Measurements from ENCODE around the gene HACD4.

Gene HACD4

DNA sequence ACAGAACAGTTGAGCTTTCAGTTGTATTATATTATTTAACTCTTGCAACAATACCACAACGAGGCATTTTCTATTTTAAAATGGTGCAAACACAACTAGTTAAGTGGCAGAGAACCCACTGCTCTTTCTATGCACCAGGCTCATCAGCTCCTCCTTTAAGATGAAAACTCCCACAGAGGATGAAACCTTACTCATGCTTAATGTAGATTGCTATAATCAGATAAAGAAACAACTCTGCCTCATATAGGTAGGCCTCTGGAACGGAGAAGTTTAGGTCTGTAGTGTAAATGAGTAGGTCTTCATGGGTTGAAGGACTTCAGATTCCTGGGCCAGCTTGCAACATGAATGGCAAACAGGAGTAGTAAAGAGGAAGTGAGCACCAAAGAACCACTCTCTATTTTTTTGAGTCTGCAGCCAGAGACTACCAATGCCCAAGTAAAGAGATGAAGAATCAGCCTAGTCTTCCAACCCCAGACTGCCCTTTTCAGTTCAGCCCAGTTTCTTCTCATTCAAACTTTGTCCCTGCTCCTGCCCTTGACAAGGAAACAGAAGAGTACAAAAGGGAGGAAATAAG, 33.9 kb downstream of the HACD4 start:
- H3K4me3 ChIP-seq (ENCODE audit: low read length), result no peak overlapping the region
- TF ChIP-seq, protein P1, sequence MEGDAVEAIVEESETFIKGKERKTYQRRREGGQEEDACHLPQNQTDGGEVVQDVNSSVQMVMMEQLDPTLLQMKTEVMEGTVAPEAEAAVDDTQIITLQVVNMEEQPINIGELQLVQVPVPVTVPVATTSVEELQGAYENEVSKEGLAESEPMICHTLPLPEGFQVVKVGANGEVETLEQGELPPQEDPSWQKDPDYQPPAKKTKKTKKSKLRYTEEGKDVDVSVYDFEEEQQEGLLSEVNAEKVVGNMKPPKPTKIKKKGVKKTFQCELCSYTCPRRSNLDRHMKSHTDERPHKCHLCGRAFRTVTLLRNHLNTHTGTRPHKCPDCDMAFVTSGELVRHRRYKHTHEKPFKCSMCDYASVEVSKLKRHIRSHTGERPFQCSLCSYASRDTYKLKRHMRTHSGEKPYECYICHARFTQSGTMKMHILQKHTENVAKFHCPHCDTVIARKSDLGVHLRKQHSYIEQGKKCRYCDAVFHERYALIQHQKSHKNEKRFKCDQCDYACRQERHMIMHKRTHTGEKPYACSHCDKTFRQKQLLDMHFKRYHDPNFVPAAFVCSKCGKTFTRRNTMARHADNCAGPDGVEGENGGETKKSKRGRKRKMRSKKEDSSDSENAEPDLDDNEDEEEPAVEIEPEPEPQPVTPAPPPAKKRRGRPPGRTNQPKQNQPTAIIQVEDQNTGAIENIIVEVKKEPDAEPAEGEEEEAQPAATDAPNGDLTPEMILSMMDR (conservative IDR thresholded peaks at IDR 0.05; ENCODE audit: low read length), result no peak
- DNase-seq (ENCODE audit: low read depth), result no peak

DNA sequence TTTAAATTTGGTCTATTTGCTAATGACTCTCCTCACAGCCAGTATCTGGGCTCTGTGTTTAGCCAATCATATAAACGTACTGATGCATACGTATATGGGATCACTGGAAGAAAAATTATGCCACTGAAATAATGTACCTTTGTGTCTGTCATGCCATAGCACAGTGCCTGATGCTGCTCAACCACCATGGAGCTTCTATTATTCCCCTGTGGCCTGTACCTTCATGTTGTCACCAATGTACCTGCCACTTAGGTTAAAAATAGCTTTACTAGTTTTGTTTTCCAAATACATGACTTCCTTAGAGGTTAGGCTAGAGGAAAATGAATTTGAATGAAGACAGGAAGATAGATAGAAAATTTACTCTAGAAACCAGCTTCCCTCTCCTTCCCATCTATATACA, 34.6 kb downstream of the HACD4 start:
- TF ChIP-seq, protein P1 (conservative IDR thresholded peaks at IDR 0.05; ENCODE audit: low read length), result no peak
- no peak for DNase-seq (ENCODE audit: low read depth)
- H3K4me3 ChIP-seq (ENCODE audit: low read length), result no peak overlapping the region

DNA sequence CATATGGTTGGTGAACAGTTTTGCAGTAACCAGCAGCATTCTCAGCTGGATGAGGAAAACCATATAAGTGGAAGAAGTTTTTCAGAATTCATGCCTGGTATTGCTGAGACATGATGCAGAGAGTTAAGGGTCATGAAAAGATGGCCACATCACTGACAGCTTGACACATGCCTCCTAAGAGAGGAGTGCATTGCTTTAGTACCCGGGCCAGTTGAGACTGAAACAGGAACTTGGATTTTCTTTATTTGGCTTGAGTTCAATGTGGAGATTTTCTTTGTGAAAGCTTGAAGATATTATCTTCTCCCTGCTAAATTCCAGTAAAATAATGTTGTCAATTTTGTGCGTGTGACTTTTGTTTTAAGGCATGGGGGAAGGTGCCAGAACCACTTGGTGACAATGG, 35.8 kb downstream of the HACD4 start:
- TF ChIP-seq, protein P1 (conservative IDR thresholded peaks at IDR 0.05; ENCODE audit: low read length), result no peak

DNA sequence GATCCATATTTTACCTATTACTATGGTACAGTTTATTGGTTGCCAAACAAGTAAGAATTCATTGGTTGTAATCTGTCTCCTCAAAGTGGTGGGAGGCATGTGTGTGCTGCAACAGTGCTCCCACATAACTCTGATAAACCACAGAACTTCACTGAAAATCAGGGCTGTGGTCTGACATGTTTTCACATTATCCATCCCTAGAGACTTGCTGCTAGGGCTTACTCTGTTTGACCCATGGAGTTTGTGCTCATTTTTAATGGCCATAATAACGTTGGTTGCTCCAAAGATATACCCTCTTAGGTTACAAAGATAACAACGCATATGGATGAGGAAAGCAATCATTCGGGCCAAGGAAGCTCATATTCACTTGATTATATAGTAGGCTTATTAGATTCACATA, 37.0 kb downstream of the HACD4 start:
- TF ChIP-seq, protein P1 (conservative IDR thresholded peaks at IDR 0.05; ENCODE audit: low read length), result no peak
- no peak for DNase-seq (ENCODE audit: low read depth)
- H3K4me3 ChIP-seq (ENCODE audit: low read length), result no peak overlapping the region

More for the DNA sequence above, 35.8 kb downstream of the HACD4 start:
- H3K4me3 ChIP-seq (ENCODE audit: low read length), result no peak overlapping the region
- DNase-seq (ENCODE audit: low read depth), result no peak

DNA sequence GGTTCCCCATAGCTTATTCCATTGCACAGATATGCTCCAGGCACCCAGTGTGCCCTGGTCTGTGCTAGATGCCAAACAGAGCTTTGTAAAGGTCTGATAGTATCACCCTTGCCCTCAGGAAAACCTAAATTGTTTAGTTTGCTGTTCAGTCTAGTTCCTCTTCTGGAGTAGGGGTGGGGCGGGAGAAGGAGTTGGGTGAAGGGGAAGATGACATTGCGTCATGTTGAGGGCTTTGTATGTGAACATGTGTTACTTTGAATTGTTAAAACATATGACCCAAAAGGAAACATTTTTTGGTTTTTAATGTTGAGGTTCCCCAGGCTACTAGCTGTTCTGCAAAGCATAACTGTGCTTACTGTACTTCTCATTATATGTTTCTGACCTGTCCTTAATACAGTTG, 40.6 kb downstream of the HACD4 start:
- TF ChIP-seq, protein P1 (conservative IDR thresholded peaks at IDR 0.05; ENCODE audit: low read length), result no peak
- DNase-seq (ENCODE audit: low read depth), result no peak
- H3K4me3 ChIP-seq (ENCODE audit: low read length), result no peak overlapping the region

DNA sequence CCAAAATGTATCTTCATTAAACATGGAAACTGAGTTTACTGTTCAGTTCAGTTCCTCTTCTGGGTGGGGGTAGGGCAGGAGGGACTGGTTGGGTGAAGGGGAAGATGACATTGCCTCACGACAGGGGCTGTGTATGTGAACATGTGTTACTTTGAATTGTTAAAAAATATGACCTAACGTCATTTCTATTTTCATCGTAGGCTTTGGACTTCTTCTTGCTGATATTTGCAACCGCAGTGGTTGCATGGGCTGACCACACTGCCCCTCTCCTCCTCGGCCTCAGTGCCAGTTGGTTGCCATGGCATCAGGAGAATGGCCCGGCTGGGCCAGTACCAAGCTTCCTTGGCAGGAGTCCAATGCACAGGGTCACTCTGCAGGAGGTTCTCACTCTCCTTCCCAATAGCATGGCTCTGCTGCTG, 41.5 kb downstream of the HACD4 start:
- no peak overlapping the region for H3K4me3 ChIP-seq (ENCODE audit: low read length)
- TF ChIP-seq, protein P1 (conservative IDR thresholded peaks at IDR 0.05; ENCODE audit: low read length), result no peak
- DNase-seq (ENCODE audit: low read depth), result no peak

DNA sequence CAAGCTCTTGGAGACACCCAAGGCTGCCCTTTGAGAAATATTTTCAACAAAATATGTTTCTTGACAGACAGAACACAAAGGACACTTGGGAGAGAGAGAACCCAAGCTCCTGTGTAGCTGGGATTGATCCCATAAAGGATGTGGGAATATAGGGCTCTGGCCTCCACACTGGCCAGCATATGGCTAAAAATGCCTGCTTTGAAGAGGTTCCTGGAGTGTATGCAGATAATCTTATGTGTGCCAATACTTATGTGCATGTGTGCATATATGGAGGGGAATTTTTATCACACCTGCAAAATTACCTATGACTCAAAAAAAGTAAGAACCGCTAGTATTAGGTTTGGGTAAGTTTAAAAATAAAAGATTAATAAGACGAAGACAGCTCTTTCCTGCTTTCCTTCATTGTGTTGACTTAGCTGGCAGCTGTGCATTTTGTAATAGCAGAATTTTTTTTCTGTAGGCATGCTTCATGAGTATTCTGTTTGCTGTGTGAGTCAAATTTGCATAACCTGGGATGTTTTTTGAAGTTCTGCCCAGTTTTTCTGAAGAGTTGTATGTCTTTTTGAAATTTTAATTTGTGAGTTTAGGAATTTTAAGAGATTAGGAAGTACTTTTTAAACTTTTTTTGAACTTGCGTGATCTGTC, 42.6 kb downstream of the HACD4 start:
- no peak overlapping the region for H3K4me3 ChIP-seq (ENCODE audit: low read length)
- peak; percentile 23 for DNase-seq (ENCODE audit: low read depth)

More for the DNA sequence above, 42.6 kb downstream of the HACD4 start:
- TF ChIP-seq, protein P1 (conservative IDR thresholded peaks at IDR 0.05; ENCODE audit: low read length), result no peak
